ENCODE data around the gene FBXO36. TPM values are rescaled to one million over a fixed set of nuclear protein-coding genes. Genes with fewer than 3 reads are reported as not detected.

The FBXO36 gene
- total and polyA plus RNA-seq, 2 of the 13 experiments (the other 11 are each of a cell fraction or from before 2014, with no cell fraction given), result 2.8 TPM

DNA sequence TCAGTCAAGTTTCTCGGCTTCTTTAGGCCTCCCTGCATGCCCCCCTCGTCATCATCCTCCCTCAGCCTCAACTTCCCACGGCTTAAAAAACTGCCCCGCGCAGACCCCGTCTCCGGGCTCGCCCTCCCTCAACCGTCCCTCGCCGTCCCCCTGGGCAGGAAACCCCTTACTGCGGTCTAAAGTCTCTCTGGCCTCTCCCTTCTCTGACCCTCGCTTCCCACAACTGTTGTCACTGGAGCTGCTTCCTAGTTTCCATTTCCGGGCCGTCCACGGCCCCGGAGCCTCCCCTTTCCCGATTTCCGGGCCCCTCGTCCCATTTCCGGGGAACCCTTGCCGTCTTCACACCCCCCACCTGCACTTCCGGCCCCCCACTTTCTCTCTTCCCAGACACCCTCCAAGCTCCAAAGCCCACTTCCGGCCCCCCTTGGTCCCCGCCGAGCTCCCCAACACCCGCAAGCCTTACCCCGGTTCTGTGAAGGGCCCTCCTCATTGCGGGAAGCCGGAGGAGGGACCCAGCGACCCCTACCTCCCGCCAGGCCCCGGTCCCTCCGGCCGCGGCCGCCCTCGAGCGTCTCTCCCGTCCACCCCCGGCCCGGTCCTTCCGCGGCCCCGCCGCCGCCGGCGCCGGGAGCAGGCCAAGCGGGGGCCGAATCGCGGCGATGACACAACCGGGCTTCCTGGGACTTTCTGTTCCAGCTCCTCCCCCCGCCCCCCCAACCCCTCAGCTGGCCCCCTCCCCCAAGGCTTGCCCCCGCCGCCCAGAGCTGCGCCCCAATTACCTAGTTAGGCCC lies 1.0 kb upstream of the FBXO36 start (continued):
- TF ChIP-seq ZNF318 (CRISPR knock-in tag; IDR thresholded peaks at IDR 0.05) (no peak), ASH2L (IDR thresholded peaks at IDR 0.05; ENCODE audit: insufficient read length, low read depth, low read length) (peak; percentile 74), KAT7 (CRISPR knock-in tag; IDR thresholded peaks at IDR 0.05; ENCODE audit: borderline replicate concordance) (0 out of 2 replicates have a peak, but pooled peaks have one; percentile 61), ZNF142 (CRISPR knock-in tag; IDR thresholded peaks at IDR 0.05) (no peak), ZBTB7B (CRISPR knock-in tag; IDR thresholded peaks at IDR 0.05) (peak; percentile 58; the same call in 1 of the 2 replicates)
- TF ChIP-seq, protein P1, sequence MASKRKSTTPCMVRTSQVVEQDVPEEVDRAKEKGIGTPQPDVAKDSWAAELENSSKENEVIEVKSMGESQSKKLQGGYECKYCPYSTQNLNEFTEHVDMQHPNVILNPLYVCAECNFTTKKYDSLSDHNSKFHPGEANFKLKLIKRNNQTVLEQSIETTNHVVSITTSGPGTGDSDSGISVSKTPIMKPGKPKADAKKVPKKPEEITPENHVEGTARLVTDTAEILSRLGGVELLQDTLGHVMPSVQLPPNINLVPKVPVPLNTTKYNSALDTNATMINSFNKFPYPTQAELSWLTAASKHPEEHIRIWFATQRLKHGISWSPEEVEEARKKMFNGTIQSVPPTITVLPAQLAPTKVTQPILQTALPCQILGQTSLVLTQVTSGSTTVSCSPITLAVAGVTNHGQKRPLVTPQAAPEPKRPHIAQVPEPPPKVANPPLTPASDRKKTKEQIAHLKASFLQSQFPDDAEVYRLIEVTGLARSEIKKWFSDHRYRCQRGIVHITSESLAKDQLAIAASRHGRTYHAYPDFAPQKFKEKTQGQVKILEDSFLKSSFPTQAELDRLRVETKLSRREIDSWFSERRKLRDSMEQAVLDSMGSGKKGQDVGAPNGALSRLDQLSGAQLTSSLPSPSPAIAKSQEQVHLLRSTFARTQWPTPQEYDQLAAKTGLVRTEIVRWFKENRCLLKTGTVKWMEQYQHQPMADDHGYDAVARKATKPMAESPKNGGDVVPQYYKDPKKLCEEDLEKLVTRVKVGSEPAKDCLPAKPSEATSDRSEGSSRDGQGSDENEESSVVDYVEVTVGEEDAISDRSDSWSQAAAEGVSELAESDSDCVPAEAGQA (IDR thresholded peaks at IDR 0.05; ENCODE audit: low read depth), result peak; percentile 13; the same call in 1 of the 2 replicates
- TF ChIP-seq, protein P1 (CRISPR knock-in tag; IDR thresholded peaks at IDR 0.05; ENCODE audit: borderline replicate concordance), result no peak

Data from HepG2 (cell line).